Osteocyte (in vitro differentiated cells): ENCODE results near the gene LOXL1. TPM values are rescaled to one million over a fixed set of nuclear protein-coding genes. Genes with fewer than 3 reads are reported as not detected.

Experiments used
- DNase-seq: peaks from one replicate; pipeline ENCODE4 v3.0.0; 2021; ENCODE audit warnings: mixed read lengths; ENCODE audit not compliant: unreplicated experiment; ENCODE audit errors: extremely low spot score
- H3K27ac Mint-ChIP-seq: one replicate; pipeline ENCODE4 v1.8.0; 2021; ENCODE audit warnings: mild to moderate bottlenecking, mixed read lengths; ENCODE audit not compliant: unreplicated experiment
- H3K27me3 Mint-ChIP-seq: one replicate; pipeline ENCODE4 v1.8.0; 2021; ENCODE audit warnings: mixed read lengths; ENCODE audit not compliant: unreplicated experiment
- H3K36me3 Mint-ChIP-seq: one replicate; pipeline ENCODE4 v1.8.0; 2021; ENCODE audit warnings: mixed read lengths; ENCODE audit not compliant: unreplicated experiment
- H3K4me1 Mint-ChIP-seq: one replicate; pipeline ENCODE4 v1.8.0; 2021; ENCODE audit warnings: mixed read lengths; ENCODE audit not compliant: unreplicated experiment
- H3K4me3 Mint-ChIP-seq: one replicate; pipeline ENCODE4 v1.8.0; 2021; ENCODE audit warnings: mild to moderate bottlenecking, moderate library complexity, mixed read lengths; ENCODE audit not compliant: unreplicated experiment
- H3K9me3 Mint-ChIP-seq: one replicate; pipeline ENCODE4 v1.8.0; 2021; ENCODE audit warnings: mixed read lengths; ENCODE audit not compliant: unreplicated experiment
- CTCF ChIP-seq: fragments of 200-600 bp; sonication (generic); IDR thresholded peaks from 2 replicates; pipeline ENCODE4 v1.5.0; 2021; ENCODE audit warnings: antibody characterized with exemption, mild to moderate bottlenecking, moderate library complexity
- total RNA-seq: library from RNA; stranded (reverse); gene quantifications from 2 replicates; pipeline ENCODE4 v1.2.1, GENCODE V29; 2021

Gene LOXL1
- total RNA-seq, 1 donor from 2014 or later, result 417 TPM

DNA sequence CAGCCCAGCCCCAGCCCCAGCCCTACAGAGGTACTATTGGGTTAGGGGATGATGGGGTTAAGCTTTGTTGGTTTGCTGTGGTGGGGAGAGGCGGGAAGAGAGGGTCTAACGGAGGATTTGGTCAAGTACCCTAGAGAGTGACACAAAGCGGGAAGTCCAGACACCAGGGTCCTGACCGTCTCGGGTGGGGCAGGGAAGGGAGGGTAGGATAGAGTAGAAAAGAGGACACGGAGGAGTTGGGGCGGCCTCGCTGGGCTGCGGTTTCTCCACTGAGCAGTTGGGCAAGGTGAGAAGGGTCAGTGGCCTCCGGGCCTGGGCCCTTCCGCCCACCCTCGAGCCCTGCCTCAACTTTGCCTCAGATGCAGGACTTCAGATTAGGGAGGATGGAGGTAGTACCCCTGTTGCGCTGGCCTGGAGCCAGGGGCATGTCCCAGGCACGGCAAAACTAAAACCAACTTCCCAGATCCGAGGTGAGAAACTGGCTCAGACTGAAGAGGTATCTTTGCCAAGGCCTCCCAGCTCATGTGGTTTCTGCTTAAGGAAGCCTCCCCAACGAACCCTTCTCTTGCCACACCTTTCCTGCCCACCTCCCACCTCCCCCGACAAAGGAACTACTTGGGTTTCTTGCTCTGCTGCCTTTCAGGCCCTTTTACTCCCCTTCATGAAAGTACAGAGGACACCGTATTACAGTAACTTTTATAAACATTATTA lies 68.8 kb downstream of the LOXL1 start:
- H3K36me3 Mint-ChIP-seq, result peaks cover 12% of the 10 kb centered on the region
- peaks cover 62% of the 10 kb centered on the region for H3K4me1 Mint-ChIP-seq

DNA sequence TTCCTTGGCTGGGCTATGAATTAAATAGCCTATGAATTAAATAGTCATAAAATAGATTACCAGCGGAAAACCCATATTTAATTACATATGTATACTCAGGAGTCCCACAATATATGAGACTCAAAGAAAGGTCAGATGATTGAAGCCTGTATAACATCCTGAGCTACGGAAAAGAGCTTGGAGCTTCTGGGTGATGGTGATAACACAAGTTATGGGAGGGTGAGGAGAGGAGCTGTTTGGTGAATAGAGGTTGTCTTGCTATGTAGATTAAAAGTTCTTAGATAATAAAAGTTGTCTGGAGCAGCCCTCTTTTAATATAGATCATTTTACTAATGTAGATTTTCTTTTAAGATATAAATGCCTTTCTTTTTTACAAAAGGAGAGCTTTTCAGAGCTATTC lies 70.0 kb downstream of the LOXL1 start:
- H3K4me1 Mint-ChIP-seq, result peaks cover 58% of the 10 kb centered on the region
- peaks cover 18% of the 10 kb centered on the region for H3K36me3 Mint-ChIP-seq
- no peaks in the 10 kb centered on the region for H3K9me3 Mint-ChIP-seq
- DNase-seq, result no peak
- H3K4me3 Mint-ChIP-seq, result peak overlapping the region; percentile 95
- TF ChIP-seq CTCF, result no peak
- no peaks in the 10 kb centered on the region for H3K27me3 Mint-ChIP-seq
- peak overlapping the region; percentile 93 for H3K27ac Mint-ChIP-seq

More for the DNA sequence above, 68.8 kb downstream of the LOXL1 start:
- no peaks in the 10 kb centered on the region for H3K27me3 Mint-ChIP-seq
- TF ChIP-seq CTCF, result no peak
- no peaks in the 10 kb centered on the region for H3K9me3 Mint-ChIP-seq
- peak overlapping the region; percentile 93 for H3K27ac Mint-ChIP-seq
- H3K4me3 Mint-ChIP-seq, result peak overlapping the region; percentile 95
- DNase-seq, result peak; percentile 73

DNA sequence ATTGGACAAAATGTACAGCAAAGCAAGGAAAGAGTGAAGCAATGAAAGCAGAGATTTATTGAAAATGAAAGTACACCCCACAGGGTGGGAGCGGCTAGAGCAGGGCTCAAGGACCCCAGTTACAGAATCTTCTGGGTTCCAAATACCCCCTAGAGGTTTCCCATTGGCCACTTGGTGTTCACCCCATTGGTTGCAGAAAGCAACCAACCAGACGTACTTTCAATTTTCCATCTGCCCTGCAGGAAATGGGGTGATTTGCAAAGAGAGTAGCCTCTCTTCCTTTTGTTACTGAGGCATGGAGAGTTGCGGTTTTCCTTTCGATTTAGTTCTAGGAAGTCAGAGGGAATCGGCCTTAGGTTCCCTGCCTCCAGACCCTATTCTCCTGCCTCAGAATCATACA lies 70.7 kb downstream of the LOXL1 start:
- no peak for TF ChIP-seq CTCF
- Mint-ChIP-seq H3K4me1 (peaks cover 56% of the 10 kb centered on the region), H3K9me3 (no peaks in the 10 kb centered on the region), H3K36me3 (peaks cover 18% of the 10 kb centered on the region), H3K4me3 (peak overlapping the region; percentile 95), H3K27me3 (no peaks in the 10 kb centered on the region), H3K27ac (peak overlapping the region; percentile 80)
- DNase-seq, result no peak

- no peaks in the 10 kb centered on the region for H3K27me3 Mint-ChIP-seq
- no peak overlapping the region for H3K4me3 Mint-ChIP-seq
- peaks cover 50% of the 10 kb centered on the region for H3K4me1 Mint-ChIP-seq
- DNase-seq, result no peak
- no peaks in the 10 kb centered on the region for H3K9me3 Mint-ChIP-seq
- TF ChIP-seq CTCF, result no peak
- peaks cover 20% of the 10 kb centered on the region for H3K36me3 Mint-ChIP-seq
- H3K27ac Mint-ChIP-seq, result no peak overlapping the region
Observed at GRCh38 chr15:73997986-73998385, 71.7 kb downstream of the LOXL1 start.

Other genes with a start within 250 kb of the LOXL1 start
- gene CD276, start 242.1 kb upstream of the LOXL1 start, total RNA-seq, result 147 and 153 TPM in 2 replicates
- 7.9 and 8.0 TPM in 2 replicates for gene INSYN1, start 173.1 kb upstream of the LOXL1 start, total RNA-seq
- gene TBC1D21, start 52.9 kb upstream of the LOXL1 start, total RNA-seq, result not detected in 2 replicates
- 17.1 and 18.3 TPM in 2 replicates for gene STOML1, start 65.8 kb downstream of the LOXL1 start, total RNA-seq
- 60.6 and 63.1 TPM in 2 replicates for gene PML, start 68.3 kb downstream of the LOXL1 start, total RNA-seq
- 0.21 TPM in 1 of 2 replicates, not detected in the other for gene GOLGA6A, start 156.1 kb downstream of the LOXL1 start, total RNA-seq
- gene ISLR2, start 204.1 kb downstream of the LOXL1 start, total RNA-seq, result 6.1 TPM in 2 replicates
- 108 and 110 TPM in 2 replicates for gene ISLR, start 247.2 kb downstream of the LOXL1 start, total RNA-seq